Breast epithelium (tissue), 3 donors: ENCODE measurements around the gene NAT9.

Experiments used
- CTCF ChIP-seq, 3 donors: fragments of 450-650 bp; IDR thresholded peaks; one replicate each; pipeline ENCODE4 v1.5.1; 2016 to 2017; ENCODE audit warnings: antibody characterized with exemption in 3 of 3, mild to moderate bottlenecking in 3 of 3, moderate library complexity in 3 of 3
- POLR2A ChIP-seq: fragments of 450-650 bp; IDR thresholded peaks from one replicate; pipeline ENCODE4 v1.6.1; 2016; ENCODE audit warnings: antibody characterized with exemption, mild to moderate bottlenecking, moderate library complexity

DNA sequence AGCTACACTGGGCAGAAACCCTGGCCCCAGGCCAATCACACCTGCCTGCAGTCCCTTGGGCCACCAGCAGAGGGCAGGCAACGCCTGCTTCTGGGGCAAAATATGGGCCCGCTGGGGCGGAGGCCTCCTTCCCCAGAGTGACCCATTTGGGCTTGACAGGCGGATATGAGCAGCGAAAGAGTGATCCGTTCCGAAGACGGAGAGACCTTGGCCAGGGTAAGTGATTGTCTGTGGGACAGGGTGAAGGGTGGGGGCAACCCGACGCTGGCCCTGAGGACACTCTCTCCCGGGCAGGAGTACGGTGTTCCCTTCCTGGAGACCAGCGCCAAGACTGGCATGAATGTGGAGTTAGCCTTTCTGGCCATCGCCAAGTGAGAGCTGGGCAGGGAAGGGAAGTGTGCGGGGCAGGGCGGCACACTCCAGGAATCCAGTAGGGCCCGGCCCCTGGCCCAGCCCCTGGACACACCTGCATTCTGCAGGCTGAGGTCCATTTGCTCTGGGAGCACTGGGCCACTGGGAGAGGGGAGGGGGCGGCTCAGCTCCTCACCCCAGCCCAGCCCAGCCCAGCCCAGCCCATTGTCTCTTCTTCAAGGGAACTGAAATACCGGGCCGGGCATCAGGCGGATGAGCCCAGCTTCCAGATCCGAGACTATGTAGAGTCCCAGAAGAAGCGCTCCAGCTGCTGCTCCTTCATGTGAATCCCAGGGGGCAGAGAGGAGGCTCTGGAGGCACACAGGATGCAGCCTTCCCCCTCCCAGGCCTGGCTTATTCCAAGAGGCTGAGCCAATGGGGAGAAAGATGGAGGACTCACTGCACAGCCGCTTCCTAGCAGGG is 31.2 kb downstream of the NAT9 start:
- no peak for TF ChIP-seq POLR2A
- peak; percentile 99 to 100 (median 99) for TF ChIP-seq CTCF (IDR thresholded peaks at IDR 0.05)
